SK-N-MC (cell line): ENCODE results near the gene CYB5D1.

ENCODE experiments used
- EZH2 ChIP-seq: fragments of 200-600 bp; sonication (generic); IDR thresholded peaks from one replicate; pipeline ENCODE4 v1.6.1; 2017; ENCODE audit warnings: antibody characterized with exemption
- FOXP2 ChIP-seq: optimal IDR thresholded peaks from 2 replicates; pipeline ENCODE3; 2011; ENCODE audit warnings: mild to moderate bottlenecking, moderate library complexity; ENCODE audit not compliant: insufficient read depth; ENCODE audit errors: extremely low read length, control extremely low read depth
- POLR2AphosphoS5 ChIP-seq: IDR thresholded peaks from 2 replicates; pipeline ENCODE4 v1.6.1; 2012; ENCODE audit warnings: mild to moderate bottlenecking, low read depth, low read length, borderline replicate concordance

DNA sequence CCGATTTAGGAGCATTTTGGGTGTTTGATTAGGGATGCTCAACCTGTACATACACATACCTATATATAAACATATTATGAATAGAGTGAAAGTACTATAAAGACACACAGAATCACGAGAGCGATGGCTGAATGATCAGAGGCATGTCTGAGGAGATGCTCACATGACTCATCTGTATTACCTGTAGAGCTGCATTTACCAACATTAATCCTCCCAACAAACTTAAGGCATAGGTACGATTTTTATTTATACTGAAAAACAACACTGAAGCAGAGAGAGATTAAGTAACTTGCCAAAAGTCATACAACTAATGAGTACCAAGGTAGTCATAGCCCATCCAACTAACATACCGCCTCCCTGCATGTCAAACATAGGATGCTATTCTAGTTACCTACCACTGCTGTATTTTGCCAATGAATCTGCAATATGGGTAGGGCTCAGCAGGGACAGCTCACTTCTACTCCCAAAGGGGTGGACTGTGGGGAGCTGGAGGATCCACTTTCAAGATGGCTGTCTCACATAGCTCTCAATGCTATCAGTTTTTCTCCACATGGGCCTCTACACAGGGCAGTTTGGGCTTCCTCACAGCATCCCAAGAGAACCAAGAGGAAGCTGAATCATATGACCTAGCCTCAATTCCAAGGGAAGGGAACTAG, 7.3 kb downstream of the CYB5D1 start:
- TF ChIP-seq EZH2 (no peak), POLR2AphosphoS5 (no peak), FOXP2 (no peak)
